Measurements from ENCODE around the gene KRT72.

- TF ChIP-seq POLR2A (IDR thresholded peaks at IDR 0.05) (no peak), CTCF (IDR thresholded peaks at IDR 0.05) (no peak), POLR2AphosphoS5 (IDR thresholded peaks at IDR 0.05) (no peak)
Observed at GRCh38 chr12:52570511-52570910, 30.8 kb downstream of the KRT72 start.

All from breast epithelium (tissue), 3 donors.